ENCODE data around the gene KANK4.

KANK4 gene

DNA sequence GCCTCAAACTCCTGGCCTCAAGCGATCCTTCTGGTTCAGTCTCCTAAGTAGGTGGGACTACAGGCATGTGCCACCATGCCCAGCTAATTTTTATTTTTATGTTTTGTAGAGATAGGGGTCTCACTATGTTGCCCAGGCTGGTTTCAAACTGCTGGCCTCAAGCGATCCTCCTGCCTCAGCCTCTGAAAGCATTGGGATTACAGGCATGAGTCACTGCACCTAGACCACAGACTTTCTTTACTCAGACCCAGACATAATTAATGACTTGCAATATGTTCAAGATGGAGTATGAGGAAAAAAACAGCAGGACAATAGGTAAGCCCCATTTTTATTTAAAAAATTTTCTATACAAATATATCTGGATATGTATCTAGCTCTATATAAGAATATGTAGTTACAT is 13.2 kb downstream of the KANK4 start:
- Histone ChIP-seq H3K36me3 (ENCODE audit: control insufficient read depth, insufficient read depth, low read length) (no peaks in the 10 kb centered on the region), H3K27me3 (ENCODE audit: control insufficient read depth, insufficient read depth, low read length) (no peaks in the 10 kb centered on the region), H3K27ac (ENCODE audit: low read length) (no peak overlapping the region), H3K4me3 (ENCODE audit: low read length) (no peak overlapping the region), H3K4me1 (ENCODE audit: control insufficient read depth, insufficient read depth, low read length) (no peaks in the 10 kb centered on the region), H3K9me3 (ENCODE audit: control insufficient read depth, insufficient read depth, low read length) (no peaks in the 10 kb centered on the region)
- WGBS (ENCODE audit: insufficient coverage, insufficient read length): no CpG with 5 or more reads among the region's 2 CpGs
- no peak for DNase-seq (ENCODE audit: low read depth, low spot score)

DNA sequence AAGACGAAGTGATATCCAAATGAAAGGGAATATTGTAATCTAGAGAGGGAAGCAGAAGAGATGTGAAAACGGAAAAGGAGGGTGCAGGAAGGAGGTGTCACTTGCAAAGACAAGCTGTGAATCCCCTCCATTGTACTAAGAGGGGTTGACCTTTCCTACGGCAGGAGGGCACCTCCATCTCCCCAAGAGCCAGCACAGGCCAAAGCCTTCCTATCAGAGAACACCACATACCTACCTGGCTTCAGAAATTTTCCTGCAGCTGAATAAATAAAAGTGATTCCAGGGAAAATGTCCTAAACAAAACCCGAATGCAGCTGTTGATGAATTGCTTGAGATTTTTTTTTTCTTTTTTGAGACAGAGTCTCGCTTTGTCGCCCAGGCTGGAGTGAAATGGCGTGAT is 14.3 kb downstream of the KANK4 start:
- WGBS (ENCODE audit: insufficient coverage, insufficient read length): no CpG with 5 or more reads among the region's 7 CpGs
- H3K27ac ChIP-seq (ENCODE audit: low read length): no peak overlapping the region
- no peaks in the 10 kb centered on the region for H3K4me1 ChIP-seq (ENCODE audit: control insufficient read depth, insufficient read depth, low read length)
- no peaks in the 10 kb centered on the region for H3K36me3 ChIP-seq (ENCODE audit: control insufficient read depth, insufficient read depth, low read length)
- H3K9me3 ChIP-seq (ENCODE audit: control insufficient read depth, insufficient read depth, low read length): no peaks in the 10 kb centered on the region
- no peaks in the 10 kb centered on the region for H3K27me3 ChIP-seq (ENCODE audit: control insufficient read depth, insufficient read depth, low read length)
- no peak for DNase-seq (ENCODE audit: low read depth, low spot score)
- H3K4me3 ChIP-seq (ENCODE audit: low read length): no peak overlapping the region

DNA sequence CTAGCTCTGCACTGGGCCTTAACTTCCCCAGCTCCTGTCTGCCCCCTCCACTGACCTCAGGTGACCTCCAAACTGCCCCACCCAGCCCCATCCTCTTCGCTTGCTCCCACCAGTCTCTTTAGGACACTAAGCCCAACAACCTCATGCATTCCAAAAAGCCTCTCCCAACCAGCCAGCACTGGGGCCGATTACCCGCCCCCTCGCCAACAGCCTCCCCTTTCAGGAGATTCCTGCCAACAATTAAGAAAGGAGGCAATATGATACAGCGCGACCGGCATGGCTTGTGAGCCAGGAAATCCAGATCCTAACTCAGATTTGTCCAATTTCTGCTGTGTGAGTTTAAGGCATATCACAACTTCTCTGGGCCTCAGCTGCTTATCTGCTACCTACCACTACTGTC is 14.7 kb downstream of the KANK4 start:
- H3K9me3 ChIP-seq (ENCODE audit: control insufficient read depth, insufficient read depth, low read length): no peaks in the 10 kb centered on the region
- no peak overlapping the region for H3K27ac ChIP-seq (ENCODE audit: low read length)
- WGBS (ENCODE audit: insufficient coverage, insufficient read length): no CpG with 5 or more reads among the region's 7 CpGs
- H3K4me3 ChIP-seq (ENCODE audit: low read length): no peak overlapping the region
- H3K4me1 ChIP-seq (ENCODE audit: control insufficient read depth, insufficient read depth, low read length): no peaks in the 10 kb centered on the region
- no peaks in the 10 kb centered on the region for H3K27me3 ChIP-seq (ENCODE audit: control insufficient read depth, insufficient read depth, low read length)
- DNase-seq (ENCODE audit: low read depth, low spot score): no peak
- H3K36me3 ChIP-seq (ENCODE audit: control insufficient read depth, insufficient read depth, low read length): no peaks in the 10 kb centered on the region

DNA sequence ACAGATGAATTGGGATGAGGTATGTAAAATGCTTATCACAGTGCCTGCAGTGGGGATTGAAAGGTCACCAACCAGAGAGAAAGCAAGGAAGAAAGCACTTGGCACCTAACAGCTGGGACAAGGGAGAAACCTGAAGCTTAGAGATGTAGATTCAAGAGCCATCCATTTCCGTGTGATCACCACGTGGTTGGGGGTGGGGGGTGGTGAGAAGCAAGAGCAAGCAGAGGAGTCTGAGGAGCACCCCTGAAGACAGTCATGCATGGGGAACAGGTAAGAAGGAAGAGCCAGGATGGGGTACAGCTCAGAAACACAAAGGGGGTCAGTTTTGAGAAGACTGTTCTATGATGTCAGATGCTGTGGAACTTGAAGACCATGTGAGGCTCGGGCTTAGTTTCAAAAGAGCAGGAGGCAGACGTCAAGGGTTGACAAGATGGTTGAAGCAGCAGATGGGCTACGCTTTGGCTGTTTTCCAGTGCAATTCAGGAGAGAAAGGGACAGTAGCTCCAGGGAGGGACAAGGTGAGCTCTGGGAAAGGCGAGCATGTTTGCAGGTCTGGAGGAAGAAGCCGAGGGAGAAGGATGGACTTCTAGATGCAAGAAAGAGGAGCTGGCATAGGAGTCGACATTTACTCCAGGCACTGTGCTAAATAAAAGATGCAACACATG is 17.4 kb downstream of the KANK4 start:
- H3K27ac ChIP-seq (ENCODE audit: low read length): no peak overlapping the region
- DNase-seq (ENCODE audit: low read depth, low spot score): no peak
- no peaks in the 10 kb centered on the region for H3K36me3 ChIP-seq (ENCODE audit: control insufficient read depth, insufficient read depth, low read length)
- WGBS (ENCODE audit: insufficient coverage, insufficient read length): no CpG with 5 or more reads among the region's 8 CpGs
- no peaks in the 10 kb centered on the region for H3K4me1 ChIP-seq (ENCODE audit: control insufficient read depth, insufficient read depth, low read length)
- no peaks in the 10 kb centered on the region for H3K9me3 ChIP-seq (ENCODE audit: control insufficient read depth, insufficient read depth, low read length)
- no peaks in the 10 kb centered on the region for H3K27me3 ChIP-seq (ENCODE audit: control insufficient read depth, insufficient read depth, low read length)
- no peak overlapping the region for H3K4me3 ChIP-seq (ENCODE audit: low read length)

DNA sequence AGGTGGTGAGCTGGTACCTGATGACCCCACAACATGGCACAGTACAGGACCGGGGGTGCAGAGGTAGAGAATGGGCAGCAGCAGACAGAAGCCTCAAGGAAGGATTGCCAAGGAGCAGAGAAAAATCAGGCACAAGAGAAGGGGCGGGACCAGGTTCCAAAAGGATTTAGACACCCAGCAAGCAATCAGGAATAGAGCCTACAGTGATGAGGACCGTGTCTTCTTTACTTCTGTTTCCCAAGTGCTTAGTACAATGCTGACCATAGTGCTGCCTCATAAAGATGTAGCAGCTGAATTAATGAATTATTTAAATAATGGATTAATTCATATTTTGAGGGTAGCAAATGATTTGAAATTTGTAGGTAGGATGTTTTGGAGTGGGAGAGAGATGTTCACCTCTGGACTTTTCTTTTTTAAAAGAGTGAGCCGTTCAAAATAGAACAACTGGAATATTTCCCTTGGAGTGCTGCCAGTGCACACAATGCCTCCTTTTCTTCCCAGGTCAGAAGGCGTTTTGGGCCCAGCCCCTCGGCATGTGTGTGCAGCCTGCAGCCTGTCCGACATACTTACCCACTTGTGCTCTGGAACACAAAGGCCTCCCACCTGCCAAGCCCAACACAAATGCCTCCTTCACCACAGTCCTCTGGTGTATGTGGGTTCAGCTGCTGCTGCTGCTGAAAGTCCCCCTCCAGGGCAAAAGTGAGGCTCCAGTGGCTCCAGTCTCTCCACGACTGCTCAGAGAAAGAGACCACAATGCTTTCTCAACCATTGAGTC is 19.6 kb downstream of the KANK4 start:
- 0 out of 2 replicates have a peak, but pooled peaks cover 4% of the 10 kb centered on the region for H3K4me1 ChIP-seq (ENCODE audit: control insufficient read depth, insufficient read depth, low read length)
- no peak overlapping the region for H3K4me3 ChIP-seq (ENCODE audit: low read length)
- no peaks in the 10 kb centered on the region for H3K27me3 ChIP-seq (ENCODE audit: control insufficient read depth, insufficient read depth, low read length)
- H3K36me3 ChIP-seq (ENCODE audit: control insufficient read depth, insufficient read depth, low read length): no peaks in the 10 kb centered on the region
- no peak for DNase-seq (ENCODE audit: low read depth, low spot score)
- no peaks in the 10 kb centered on the region for H3K9me3 ChIP-seq (ENCODE audit: control insufficient read depth, insufficient read depth, low read length)
- H3K27ac ChIP-seq (ENCODE audit: low read length): no peak overlapping the region
- WGBS (ENCODE audit: insufficient coverage, insufficient read length): no CpG with 5 or more reads among the region's 8 CpGs

DNA sequence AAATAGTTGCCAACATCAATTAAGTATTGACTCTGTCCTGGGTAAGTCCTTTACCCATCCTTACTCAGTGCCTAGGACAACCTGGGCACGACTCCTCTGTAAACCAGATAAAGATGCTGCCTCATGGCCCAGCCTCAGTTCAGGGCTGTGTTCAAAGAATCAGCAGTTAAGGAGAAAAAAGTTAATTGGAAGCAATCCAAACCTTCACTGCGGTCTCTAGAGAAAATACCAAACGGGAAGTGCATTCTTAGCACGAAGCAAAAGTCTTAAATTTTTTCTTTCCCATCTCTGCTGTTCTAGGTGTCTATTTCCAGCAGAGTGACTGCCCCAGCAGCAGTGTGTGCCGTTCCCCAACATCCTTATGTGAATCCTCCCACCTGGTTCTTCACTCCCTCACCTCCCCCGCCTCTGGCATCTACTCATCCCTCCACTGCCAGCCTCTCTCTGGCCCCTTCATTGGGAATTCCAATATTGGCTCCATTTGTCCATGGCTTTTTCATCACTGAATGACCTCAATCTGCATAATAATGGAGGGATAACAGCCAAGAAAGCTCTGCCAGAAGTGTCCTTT is 23.2 kb downstream of the KANK4 start:
- no peaks in the 10 kb centered on the region for H3K27me3 ChIP-seq (ENCODE audit: control insufficient read depth, insufficient read depth, low read length)
- WGBS (ENCODE audit: insufficient coverage, insufficient read length): no CpG with 5 or more reads among the region's 6 CpGs
- no peak overlapping the region for H3K27ac ChIP-seq (ENCODE audit: low read length)

DNA sequence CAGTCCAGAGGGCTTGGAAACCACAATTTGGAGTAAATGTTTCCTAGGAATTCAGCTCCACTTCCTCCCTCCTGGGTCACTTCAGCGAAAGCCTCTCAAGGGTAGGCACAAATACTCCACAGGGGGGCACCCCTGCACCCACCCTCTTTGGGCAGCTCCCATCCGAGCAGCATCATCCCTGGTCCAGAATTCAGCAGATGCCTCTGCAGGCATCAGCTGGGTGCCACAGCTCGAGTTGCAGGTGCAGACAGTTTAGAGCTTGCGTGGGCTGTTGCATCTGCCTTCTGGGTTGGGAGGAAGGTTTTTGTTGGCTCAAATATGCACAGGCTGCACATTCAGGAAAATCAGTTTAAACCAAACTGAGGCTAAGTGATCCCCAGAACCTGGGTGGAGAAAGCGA is 25.0 kb downstream of the KANK4 start:
- Histone ChIP-seq H3K27ac (ENCODE audit: low read length) (no peak overlapping the region), H3K9me3 (ENCODE audit: control insufficient read depth, insufficient read depth, low read length) (no peaks in the 10 kb centered on the region), H3K36me3 (ENCODE audit: control insufficient read depth, insufficient read depth, low read length) (no peaks in the 10 kb centered on the region), H3K4me1 (ENCODE audit: control insufficient read depth, insufficient read depth, low read length) (0 out of 2 replicates have a peak, but pooled peaks cover 4% of the 10 kb centered on the region), H3K4me3 (ENCODE audit: low read length) (no peak overlapping the region), H3K27me3 (ENCODE audit: control insufficient read depth, insufficient read depth, low read length) (no peaks in the 10 kb centered on the region; the same call in 1 of the 2 replicates)
- no peak for DNase-seq (ENCODE audit: low read depth, low spot score)
- no CpG with 5 or more reads among the region's 5 CpGs for WGBS (ENCODE audit: insufficient coverage, insufficient read length)

More for the DNA sequence above, 23.2 kb downstream of the KANK4 start:
- H3K36me3 ChIP-seq (ENCODE audit: control insufficient read depth, insufficient read depth, low read length): no peaks in the 10 kb centered on the region
- no peaks in the 10 kb centered on the region for H3K9me3 ChIP-seq (ENCODE audit: control insufficient read depth, insufficient read depth, low read length)
- H3K4me1 ChIP-seq (ENCODE audit: control insufficient read depth, insufficient read depth, low read length): 0 out of 2 replicates have a peak, but pooled peaks cover 4% of the 10 kb centered on the region
- no peak for DNase-seq (ENCODE audit: low read depth, low spot score)
- H3K4me3 ChIP-seq (ENCODE audit: low read length): no peak overlapping the region

DNA sequence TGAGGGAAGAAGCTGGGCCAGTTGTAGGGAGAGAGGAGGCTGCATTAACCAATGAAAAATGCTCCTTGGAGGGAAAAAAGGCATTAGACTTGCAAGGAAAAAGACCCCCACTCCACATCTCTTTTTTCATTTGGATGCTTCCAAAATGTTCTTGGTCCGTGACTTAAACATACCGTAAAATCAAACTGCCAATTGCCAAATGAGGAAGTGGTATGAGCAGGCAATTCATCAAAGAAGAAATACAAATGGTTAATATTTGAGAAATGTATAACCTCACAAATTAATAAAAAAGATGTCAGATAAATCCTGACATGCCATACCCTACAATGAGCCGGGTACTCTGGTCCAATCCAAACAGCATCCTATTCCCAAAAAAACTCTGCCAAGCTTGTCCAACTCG is 30.6 kb downstream of the KANK4 start:
- Histone ChIP-seq H3K4me3 (ENCODE audit: low read length) (no peak overlapping the region), H3K9me3 (ENCODE audit: control insufficient read depth, insufficient read depth, low read length) (no peaks in the 10 kb centered on the region), H3K4me1 (ENCODE audit: control insufficient read depth, insufficient read depth, low read length) (peaks cover 5% of the 10 kb centered on the region), H3K27ac (ENCODE audit: low read length) (no peak overlapping the region), H3K27me3 (ENCODE audit: control insufficient read depth, insufficient read depth, low read length) (peaks cover 39% of the 10 kb centered on the region), H3K36me3 (ENCODE audit: control insufficient read depth, insufficient read depth, low read length) (no peaks in the 10 kb centered on the region)
- DNase-seq (ENCODE audit: low read depth, low spot score): no peak
- no CpG with 5 or more reads among the region's 4 CpGs for WGBS (ENCODE audit: insufficient coverage, insufficient read length)

DNA sequence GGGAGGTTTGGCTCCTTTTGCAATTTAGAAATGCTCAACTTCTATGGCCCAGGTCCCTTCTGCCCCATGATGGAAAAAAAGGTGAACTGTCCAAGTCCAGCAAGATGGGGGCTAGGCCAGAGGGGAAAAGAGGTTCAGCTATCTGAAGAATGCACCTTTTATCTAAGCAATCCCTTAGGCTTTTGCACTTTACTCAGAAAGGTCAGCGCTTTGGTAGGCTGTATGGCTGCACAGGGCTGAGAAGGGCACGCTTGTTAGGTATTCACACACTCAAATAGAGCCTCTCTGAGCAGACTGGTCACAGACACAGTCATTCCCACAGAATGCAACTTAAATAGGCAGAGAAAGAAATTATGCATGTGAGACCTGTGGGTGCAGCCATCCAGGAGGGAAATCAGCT is 31.0 kb downstream of the KANK4 start:
- H3K4me1 ChIP-seq (ENCODE audit: control insufficient read depth, insufficient read depth, low read length): peaks cover 5% of the 10 kb centered on the region
- no peak overlapping the region for H3K27ac ChIP-seq (ENCODE audit: low read length)
- DNase-seq (ENCODE audit: low read depth, low spot score): no peak
- H3K27me3 ChIP-seq (ENCODE audit: control insufficient read depth, insufficient read depth, low read length): peaks cover 41% of the 10 kb centered on the region
- H3K9me3 ChIP-seq (ENCODE audit: control insufficient read depth, insufficient read depth, low read length): no peaks in the 10 kb centered on the region
- H3K36me3 ChIP-seq (ENCODE audit: control insufficient read depth, insufficient read depth, low read length): no peaks in the 10 kb centered on the region
- no CpG with 5 or more reads among the region's 2 CpGs for WGBS (ENCODE audit: insufficient coverage, insufficient read length)
- no peak overlapping the region for H3K4me3 ChIP-seq (ENCODE audit: low read length)

DNA sequence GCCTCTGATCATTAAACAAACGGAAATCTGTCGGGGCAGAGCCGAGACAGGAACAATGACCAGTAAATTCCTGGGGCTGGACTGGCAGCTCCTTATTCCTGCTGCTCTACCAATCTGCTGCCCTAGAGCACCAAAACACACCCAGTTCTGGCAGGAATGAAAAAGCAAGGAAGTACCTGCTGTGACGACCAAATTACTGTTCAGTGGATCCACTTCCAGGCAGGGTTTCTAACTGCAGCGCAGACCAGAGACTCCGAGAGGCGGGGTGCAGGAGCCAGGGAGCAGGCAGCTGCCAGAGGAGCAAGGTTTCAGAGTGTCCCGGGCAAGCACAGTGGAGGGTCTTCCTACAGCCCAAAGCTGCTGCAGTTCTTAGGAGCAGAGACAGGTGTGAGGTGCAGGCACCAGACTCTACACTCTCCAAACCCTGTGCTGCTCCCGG is 32.4 kb downstream of the KANK4 start:
- no peaks in the 10 kb centered on the region for H3K36me3 ChIP-seq (ENCODE audit: control insufficient read depth, insufficient read depth, low read length)
- H3K27ac ChIP-seq (ENCODE audit: low read length): no peak overlapping the region
- peak; percentile 41 for DNase-seq (ENCODE audit: low read depth, low spot score)
- H3K27me3 ChIP-seq (ENCODE audit: control insufficient read depth, insufficient read depth, low read length): peaks cover 41% of the 10 kb centered on the region
- peaks cover 8% of the 10 kb centered on the region for H3K4me1 ChIP-seq (ENCODE audit: control insufficient read depth, insufficient read depth, low read length)
- no peak overlapping the region for H3K4me3 ChIP-seq (ENCODE audit: low read length)
- no peaks in the 10 kb centered on the region for H3K9me3 ChIP-seq (ENCODE audit: control insufficient read depth, insufficient read depth, low read length)
- no CpG with 5 or more reads among the region's 9 CpGs for WGBS (ENCODE audit: insufficient coverage, insufficient read length)
